ENCODE measurements around the gene CCSER1.

DNA sequence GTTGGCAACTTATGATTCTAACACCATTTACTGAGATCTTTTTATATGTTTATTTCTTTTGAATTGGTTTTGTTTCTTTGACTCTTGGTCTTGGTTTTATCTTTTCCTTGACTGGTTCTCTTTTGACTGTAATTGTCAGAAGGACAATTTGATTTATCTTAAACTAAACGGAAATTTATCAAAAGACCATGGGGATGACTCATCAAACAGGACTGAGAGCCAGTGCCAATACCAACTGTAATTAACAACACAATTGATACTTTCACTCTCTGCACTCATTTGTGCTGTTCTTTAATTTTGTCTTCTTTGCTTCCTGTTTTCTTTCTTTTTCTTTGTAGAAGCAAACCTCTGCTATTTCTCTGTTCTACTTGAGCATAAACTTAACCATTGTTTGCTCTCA, 776.8 kb downstream of the CCSER1 start:
- TF ChIP-seq, protein P1, sequence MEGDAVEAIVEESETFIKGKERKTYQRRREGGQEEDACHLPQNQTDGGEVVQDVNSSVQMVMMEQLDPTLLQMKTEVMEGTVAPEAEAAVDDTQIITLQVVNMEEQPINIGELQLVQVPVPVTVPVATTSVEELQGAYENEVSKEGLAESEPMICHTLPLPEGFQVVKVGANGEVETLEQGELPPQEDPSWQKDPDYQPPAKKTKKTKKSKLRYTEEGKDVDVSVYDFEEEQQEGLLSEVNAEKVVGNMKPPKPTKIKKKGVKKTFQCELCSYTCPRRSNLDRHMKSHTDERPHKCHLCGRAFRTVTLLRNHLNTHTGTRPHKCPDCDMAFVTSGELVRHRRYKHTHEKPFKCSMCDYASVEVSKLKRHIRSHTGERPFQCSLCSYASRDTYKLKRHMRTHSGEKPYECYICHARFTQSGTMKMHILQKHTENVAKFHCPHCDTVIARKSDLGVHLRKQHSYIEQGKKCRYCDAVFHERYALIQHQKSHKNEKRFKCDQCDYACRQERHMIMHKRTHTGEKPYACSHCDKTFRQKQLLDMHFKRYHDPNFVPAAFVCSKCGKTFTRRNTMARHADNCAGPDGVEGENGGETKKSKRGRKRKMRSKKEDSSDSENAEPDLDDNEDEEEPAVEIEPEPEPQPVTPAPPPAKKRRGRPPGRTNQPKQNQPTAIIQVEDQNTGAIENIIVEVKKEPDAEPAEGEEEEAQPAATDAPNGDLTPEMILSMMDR (conservative IDR thresholded peaks at IDR 0.05 in 1 of 2, IDR thresholded peaks at IDR 0.05 in 1 of 2; ENCODE audit: low read depth in 1 of 2, low read length in 2 of 2), result no peak
- no peak for TF ChIP-seq EZH2 (IDR thresholded peaks at IDR 0.05; ENCODE audit: low read length, missing control alignments)

Measured in fibroblast of lung (primary cell).